ENCODE results near the gene ETV3.

GRCh38 chr1:157186281-157186992 is 48.2 kb upstream of the ETV3 start:
- TF ChIP-seq, protein P1, sequence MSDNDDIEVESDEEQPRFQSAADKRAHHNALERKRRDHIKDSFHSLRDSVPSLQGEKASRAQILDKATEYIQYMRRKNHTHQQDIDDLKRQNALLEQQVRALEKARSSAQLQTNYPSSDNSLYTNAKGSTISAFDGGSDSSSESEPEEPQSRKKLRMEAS (IDR thresholded peaks at IDR 0.05; ENCODE audit: low read depth, low read length), result no peak
- TF ChIP-seq, protein P2, sequence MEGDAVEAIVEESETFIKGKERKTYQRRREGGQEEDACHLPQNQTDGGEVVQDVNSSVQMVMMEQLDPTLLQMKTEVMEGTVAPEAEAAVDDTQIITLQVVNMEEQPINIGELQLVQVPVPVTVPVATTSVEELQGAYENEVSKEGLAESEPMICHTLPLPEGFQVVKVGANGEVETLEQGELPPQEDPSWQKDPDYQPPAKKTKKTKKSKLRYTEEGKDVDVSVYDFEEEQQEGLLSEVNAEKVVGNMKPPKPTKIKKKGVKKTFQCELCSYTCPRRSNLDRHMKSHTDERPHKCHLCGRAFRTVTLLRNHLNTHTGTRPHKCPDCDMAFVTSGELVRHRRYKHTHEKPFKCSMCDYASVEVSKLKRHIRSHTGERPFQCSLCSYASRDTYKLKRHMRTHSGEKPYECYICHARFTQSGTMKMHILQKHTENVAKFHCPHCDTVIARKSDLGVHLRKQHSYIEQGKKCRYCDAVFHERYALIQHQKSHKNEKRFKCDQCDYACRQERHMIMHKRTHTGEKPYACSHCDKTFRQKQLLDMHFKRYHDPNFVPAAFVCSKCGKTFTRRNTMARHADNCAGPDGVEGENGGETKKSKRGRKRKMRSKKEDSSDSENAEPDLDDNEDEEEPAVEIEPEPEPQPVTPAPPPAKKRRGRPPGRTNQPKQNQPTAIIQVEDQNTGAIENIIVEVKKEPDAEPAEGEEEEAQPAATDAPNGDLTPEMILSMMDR (IDR thresholded peaks at IDR 0.05; ENCODE audit: low read depth, low read length), result no peak
- no peak for TF ChIP-seq POLR2A (IDR thresholded peaks at IDR 0.05; ENCODE audit: extremely low read depth, insufficient read length)

Measured in NB4 (cell line).